IMR-90 (cell line): ENCODE measurements around the gene CDKL4. TPM values are rescaled to one million over a fixed set of nuclear protein-coding genes. Genes with fewer than 3 reads are reported as not detected.
"Not testable (repeated sequence)": the region's sequence is repeated elsewhere in the genome, so short reads cannot be mapped to it uniquely, and the experiment has no call there.

Experiments used
- ATAC-seq: fragments of 200-7000 bp; cut with Tn5 transposase; 2 replicates; pipeline ENCODE4 v1.9.1; 2020; ENCODE audit warnings: low read depth, mild to moderate bottlenecking, moderate library complexity
- BruUV-seq: library from RNA; stranded (reverse); fragments of 400-500 nt; replicated peaks from 2 replicates; lab custom pipeline; 2021; lab: Mats Ljungman, UMichigan
- CTCF ChIA-PET: fragments of 300-600 bp; formaldehyde crosslinking; extraction: SDS; loops from one replicate; lab custom pipeline; 2021; ENCODE audit warnings: antibody characterized with exemption; lab: Yijun Ruan, JAX
- POLR2A ChIA-PET: fragments of 300-600 bp; sonication (Branson Sonifier 250); formaldehyde crosslinking; loops from one replicate; lab custom pipeline; 2022; ENCODE audit warnings: antibody characterized with exemption; ENCODE audit not compliant: unreplicated experiment; lab: Charles Lee
- DNase-seq: peaks from one replicate; pipeline ENCODE4 v3.0.0; 2013
- H2AFZ ChIP-seq: replicated peaks from 2 replicates; pipeline ENCODE3; 2013; ENCODE audit warnings: low read length, mild to moderate bottlenecking; ENCODE audit not compliant: poor library complexity
- H2AK5ac ChIP-seq: 2 replicates; pipeline ENCODE4 v1.6.1; 2013; ENCODE audit warnings: low read depth, low read length, inconsistent platforms
- H2AK9ac ChIP-seq: replicated peaks from 2 replicates; pipeline ENCODE3; 2013; ENCODE audit warnings: mild to moderate bottlenecking, low read depth, low read length, moderate library complexity; ENCODE audit not compliant: poor library complexity
- H2BK120ac ChIP-seq: 2 replicates; pipeline ENCODE4 v1.6.1; 2013; ENCODE audit warnings: low read depth, low read length, inconsistent platforms
- H2BK15ac ChIP-seq: 3 replicates; pipeline ENCODE4 v1.6.1; 2013; ENCODE audit warnings: low read depth, low read length, inconsistent platforms
- H2BK20ac ChIP-seq: 2 replicates; pipeline ENCODE4 v1.6.1; 2013; ENCODE audit warnings: low read depth, mild to moderate bottlenecking, inconsistent platforms, low read length, moderate library complexity
- H2BK5ac ChIP-seq: 2 replicates; pipeline ENCODE4 v1.6.1; 2013; ENCODE audit warnings: mild to moderate bottlenecking, low read depth, low read length, inconsistent platforms; ENCODE audit not compliant: poor library complexity, severe bottlenecking
- H3K14ac ChIP-seq: replicated peaks from 2 replicates; pipeline ENCODE4 v1.6.1; 2013; ENCODE audit warnings: low read depth, low read length, inconsistent platforms
- H3K18ac ChIP-seq: 2 replicates; pipeline ENCODE4 v1.6.1; 2013; ENCODE audit warnings: low read depth, low read length, control low read depth
- H3K23ac ChIP-seq: 2 replicates; pipeline ENCODE4 v1.6.1; 2013; ENCODE audit warnings: low read depth, low read length, inconsistent platforms
- H3K27ac ChIP-seq: 2 replicates; pipeline ENCODE4 v1.5.1; 2013; ENCODE audit warnings: mild to moderate bottlenecking, control low read depth, low read length; ENCODE audit not compliant: insufficient read depth
- H3K27me3 ChIP-seq: 2 replicates; pipeline ENCODE4 v1.6.1; 2013; ENCODE audit warnings: low read length; ENCODE audit not compliant: control insufficient read depth, insufficient read depth
- H3K36me3 ChIP-seq: 2 replicates; pipeline ENCODE4 v1.6.1; 2013; ENCODE audit warnings: low read length, mixed read lengths; ENCODE audit not compliant: control insufficient read depth, insufficient read depth
- H3K4ac ChIP-seq: 2 replicates; pipeline ENCODE4 v1.6.1; 2013; ENCODE audit warnings: low read depth, low read length, inconsistent platforms
- H3K4me1 ChIP-seq: 2 replicates; pipeline ENCODE4 v1.6.1; 2013; ENCODE audit warnings: low read length, mixed read lengths; ENCODE audit not compliant: control insufficient read depth, insufficient read depth
- H3K4me2 ChIP-seq: 2 replicates; pipeline ENCODE4 v1.6.1; 2013; ENCODE audit warnings: low read depth, mild to moderate bottlenecking, control low read depth, low read length, moderate library complexity
- H3K4me3 ChIP-seq: 2 replicates; pipeline ENCODE4 v1.5.1; 2013; ENCODE audit warnings: low read depth, mild to moderate bottlenecking, control low read depth, low read length, moderate library complexity; ENCODE audit not compliant: insufficient read depth
- H3K56ac ChIP-seq: 2 replicates; pipeline ENCODE4 v1.6.1; 2013; ENCODE audit warnings: low read length, inconsistent platforms; ENCODE audit not compliant: insufficient read depth; ENCODE audit errors: extremely low read depth
- H3K79me1 ChIP-seq, 2 experiments: 2 replicates each; pipeline ENCODE4 v1.6.1; 2013; ENCODE audit warnings: low read length in 2 of 2, inconsistent platforms in 1 of 2, low read depth in 1 of 2
- H3K9ac ChIP-seq: 2 replicates; pipeline ENCODE4 v1.6.1; 2013; ENCODE audit warnings: low read depth, low read length, control low read depth
- H3K9me1 ChIP-seq: 2 replicates; pipeline ENCODE4 v1.6.1; 2013; ENCODE audit warnings: low read length, inconsistent platforms; ENCODE audit not compliant: insufficient read depth
- H3K9me3 ChIP-seq: 2 replicates; pipeline ENCODE4 v1.6.1; 2013; ENCODE audit warnings: low read length; ENCODE audit not compliant: control insufficient read depth, insufficient read depth
- H4K20me1 ChIP-seq: 2 replicates; pipeline ENCODE4 v1.6.1; 2013; ENCODE audit warnings: low read length, inconsistent platforms; ENCODE audit not compliant: insufficient read depth
- H4K5ac ChIP-seq: 2 replicates; pipeline ENCODE4 v1.6.1; 2013; ENCODE audit warnings: mild to moderate bottlenecking, low read depth, low read length, control low read depth
- H4K8ac ChIP-seq, 2 experiments: 2 replicates each; pipeline ENCODE4 v1.6.1; 2013; ENCODE audit warnings: low read depth in 2 of 2, low read length in 2 of 2, control low read depth in 1 of 2, inconsistent platforms in 1 of 2
- H4K91ac ChIP-seq: 2 replicates; pipeline ENCODE4 v1.6.1; 2013; ENCODE audit warnings: low read depth, low read length, inconsistent platforms; ENCODE audit not compliant: insufficient read depth
- BHLHE40 ChIP-seq: fragments of 150-350 bp; IDR thresholded peaks from 2 replicates; pipeline ENCODE4 v1.6.1; 2016; ENCODE audit warnings: mild to moderate bottlenecking, low read depth, low read length
- ELK1 ChIP-seq: fragments of 150-350 bp; IDR thresholded peaks from 2 replicates; pipeline ENCODE4 v1.6.1; 2016; ENCODE audit warnings: low read depth, mild to moderate bottlenecking, low read length, moderate library complexity, borderline replicate concordance
- RAD21 ChIP-seq: IDR thresholded peaks from 2 replicates; pipeline ENCODE4 v1.6.1; 2012; ENCODE audit warnings: low read length, improper control_type of control experiment
- SMC3 ChIP-seq: fragments of 150-350 bp; IDR thresholded peaks from 2 replicates; pipeline ENCODE4 v1.6.1; 2016; ENCODE audit warnings: low read depth, mild to moderate bottlenecking, antibody characterized with exemption, low read length, moderate library complexity
- USF2 ChIP-seq: fragments of 150-350 bp; IDR thresholded peaks from 2 replicates; pipeline ENCODE4 v1.6.1; 2017; ENCODE audit warnings: mild to moderate bottlenecking, antibody characterized with exemption, low read length, low read depth
- WGBS, 2 experiments: methylation state at CpG; one replicate each; pipeline versions ENCODE4 v1.1.5 to v1.1.7; 2013; ENCODE audit warnings: missing lambda C conversion rate in 2 of 2; ENCODE audit not compliant: insufficient read length in 1 of 2; ENCODE audit errors: extremely low coverage in 2 of 2; 5-methylcytosine and 5-hydroxymethylcytosine counted together
- dilution Hi-C: fragments of 300-500 bp; cut with HindIII; formaldehyde crosslinking; loops from one replicate; pipeline ENCODE4 v1.14.3; 2018; ENCODE audit warnings: low sequenced_read_pairs; ENCODE audit not compliant: unreplicated experiment
- in situ Hi-C: fragments of 300-500 bp; cut with MboI; formaldehyde crosslinking; loops from 3 replicates; pipeline ENCODE4 v1.14.3; 2019; ENCODE audit warnings: low sequenced_read_pairs, inconsistent platforms, mixed read lengths
- intact Hi-C: fragments of 100-400 bp; cut with micrococcal nuclease; formaldehyde crosslinking; loops from 2 replicates; pipeline ENCODE4 v1.10.0; 2022
- polyA plus RNA-seq, 3 experiments: library from polyadenylated mRNA; depleted of rRNA; stranded (reverse); fragments of >200 nt; gene quantifications; 2 replicates each; pipeline ENCODE4 v1.2.3, GENCODE V29; 2012; ENCODE audit warnings: low replicate concordance in 1 of 3
- total RNA-seq: library from RNA; depleted of rRNA; stranded (reverse); fragments of >200 nt; gene quantifications from 2 replicates; pipeline ENCODE4 v1.2.3, GENCODE V29; 2012

Gene CDKL4
- total and polyA plus RNA-seq, 2 of the 4 experiments (the other 2 are of a cell fraction), result not detected

GRCh38 chr2:39174022-39174421 lies 69.7 kb downstream of the CDKL4 start:
- no TSS peak for BruUV-seq
- dilution Hi-C loops (no loop called here), in situ Hi-C loops (no loop called here), intact Hi-C loops (no loop called here)
- Histone ChIP-seq H2AK9ac (no peak overlapping the region), H3K9me3 (no peaks in the 10 kb centered on the region), H2BK20ac (no peak overlapping the region), H3K9me1 (no peaks in the 10 kb centered on the region), H3K9ac (no peak overlapping the region), H3K36me3 (no peaks in the 10 kb centered on the region), H3K79me1 (no peaks in the 10 kb centered on the region), H3K56ac (no peak overlapping the region), H4K91ac (no peak overlapping the region), H3K23ac (no peak overlapping the region), H2AFZ (no peak overlapping the region), H3K18ac (no peak overlapping the region), H4K5ac (no peak overlapping the region), H3K4me1 (no peaks in the 10 kb centered on the region), H3K4ac (no peak overlapping the region), H4K8ac (no peak overlapping the region), H3K27me3 (no peaks in the 10 kb centered on the region), H3K4me2 (no peak overlapping the region), H4K20me1 (no peaks in the 10 kb centered on the region), H2BK120ac (no peak overlapping the region), H2BK15ac (no peak overlapping the region), H3K27ac (no peak overlapping the region), H3K4me3 (no peak overlapping the region), H2AK5ac (no peak overlapping the region), H2BK5ac (no peak overlapping the region), H3K14ac (no peak overlapping the region)
- no peak for DNase-seq
- WGBS, 2 experiments, result no CpG with 5 or more reads among the region's 8 CpGs
- no peak for ATAC-seq
- TF ChIP-seq ELK1 (no peak), RAD21 (no peak), SMC3 (no peak), USF2 (no peak), BHLHE40 (no peak)
- POLR2A ChIA-PET, result interaction anchor here (0.6 kb wide), 1 partner anchor 12 kb away, joined by 10 read pairs; no protein-coding TSS in a partner anchor
- CTCF ChIA-PET, result no interaction called here

GRCh38 chr2:39172047-39172706 lies 71.6 kb downstream of the CDKL4 start:
- H2BK20ac ChIP-seq, H4K8ac ChIP-seq, H3K4ac ChIP-seq, H4K5ac ChIP-seq, H3K14ac ChIP-seq, H2AK5ac ChIP-seq, H3K9me3 ChIP-seq, CTCF ChIA-PET, H3K9me1 ChIP-seq, ATAC-seq, H3K9ac ChIP-seq, H3K27me3 ChIP-seq, H2BK15ac ChIP-seq, H2AFZ ChIP-seq, H2BK120ac ChIP-seq, H2AK9ac ChIP-seq, H3K18ac ChIP-seq, dilution Hi-C loops, BruUV-seq, DNase-seq, H3K56ac ChIP-seq, in situ Hi-C loops, intact Hi-C loops, H3K79me1 ChIP-seq, H4K91ac ChIP-seq, H3K27ac ChIP-seq, H3K4me3 ChIP-seq, H3K23ac ChIP-seq, H4K20me1 ChIP-seq, H3K4me1 ChIP-seq, H3K4me2 ChIP-seq, POLR2A ChIA-PET, H2BK5ac ChIP-seq, H3K36me3 ChIP-seq: not testable (repeated sequence)
- 100% methylated on average over 3 of the region's 10 CpGs; no CpG with 5 or more reads in 1 of the 2 experiments for WGBS, 2 experiments
